Hepatocyte (in vitro differentiated cells): Measurements from ENCODE around the gene DGKD. TPM values are rescaled to one million over a fixed set of nuclear protein-coding genes. Genes with fewer than 3 reads are reported as not detected.

Experiments used
- DNase-seq: peaks from one replicate; pipeline ENCODE4 v3.0.0-alpha.2; 2016; ENCODE audit warnings: low spot score
- H2AFZ ChIP-seq: fragments of 200-600 bp; sonication (generic); 2 replicates; pipeline ENCODE4 v1.6.0; 2016; ENCODE audit warnings: antibody characterized with exemption, mild to moderate bottlenecking
- H3K27ac ChIP-seq: fragments of 200-600 bp; sonication (generic); 2 replicates; pipeline ENCODE4 v1.5.1; 2016; ENCODE audit warnings: mild to moderate bottlenecking
- H3K27me3 ChIP-seq: fragments of 200-600 bp; sonication (generic); 2 replicates; pipeline ENCODE4 v1.6.1; 2016
- H3K36me3 ChIP-seq: fragments of 200-600 bp; sonication (generic); replicated peaks from 2 replicates; pipeline ENCODE4 v1.5.1; 2016; ENCODE audit warnings: low read depth; ENCODE audit not compliant: insufficient read depth
- H3K4me1 ChIP-seq: fragments of 200-600 bp; sonication (generic); 2 replicates; pipeline ENCODE4 v1.5.1; 2016; ENCODE audit warnings: mild to moderate bottlenecking, moderate library complexity; ENCODE audit not compliant: insufficient read depth
- H3K4me2 ChIP-seq: fragments of 200-600 bp; sonication (generic); 2 replicates; pipeline ENCODE4 v1.6.0; 2016
- H3K4me3 ChIP-seq: fragments of 200-600 bp; sonication (generic); 2 replicates; pipeline ENCODE4 v1.5.1; 2016; ENCODE audit warnings: mild to moderate bottlenecking
- H3K79me2 ChIP-seq: fragments of 200-600 bp; sonication (generic); 2 replicates; pipeline ENCODE4 v1.6.0; 2017; ENCODE audit warnings: mild to moderate bottlenecking
- H3K9me2 ChIP-seq: fragments of 200-600 bp; sonication (generic); replicated peaks from 2 replicates; pipeline ENCODE4 v1.6.0; 2017; ENCODE audit warnings: mild to moderate bottlenecking; ENCODE audit not compliant: insufficient read depth
- H3K9me3 ChIP-seq: fragments of 200-600 bp; sonication (generic); 2 replicates; pipeline ENCODE4 v1.5.1; 2016; ENCODE audit warnings: low read depth, mild to moderate bottlenecking
- H4K20me1 ChIP-seq: fragments of 200-600 bp; sonication (generic); 2 replicates; pipeline ENCODE4 v1.6.0; 2016; ENCODE audit warnings: mild to moderate bottlenecking; ENCODE audit not compliant: insufficient read depth, poor library complexity, severe bottlenecking
- CTCF ChIP-seq: fragments of 200-600 bp; sonication (generic); IDR thresholded peaks from 2 replicates; pipeline ENCODE4 v1.5.1; 2016; ENCODE audit warnings: antibody characterized with exemption, mild to moderate bottlenecking; ENCODE audit not compliant: poor library complexity
- EZH2 ChIP-seq: fragments of 200-600 bp; sonication (generic); IDR thresholded peaks from 2 replicates; pipeline ENCODE4 v1.6.1; 2016; ENCODE audit warnings: antibody characterized with exemption, mild to moderate bottlenecking, borderline replicate concordance
- EZH2phosphoT487 ChIP-seq: fragments of 200-600 bp; sonication (generic); IDR thresholded peaks from one replicate; pipeline ENCODE4 v1.6.1; 2018; ENCODE audit warnings: antibody characterized with exemption, mild to moderate bottlenecking, low read depth, moderate library complexity; ENCODE audit not compliant: unreplicated experiment, severe bottlenecking
- WGBS: methylation state at CpG from one replicate; pipeline ENCODE4 v1.1.6; 2016; ENCODE audit warnings: low lambda C conversion rate; ENCODE audit errors: missing lambda C conversion rate; 5-methylcytosine and 5-hydroxymethylcytosine counted together
- polyA plus RNA-seq: library from polyadenylated mRNA; unstranded; fragments of >200 nt; fragmentation: Nextera tagmentation; extraction: Ambion mirVana; gene quantifications from 2 replicates; pipeline ENCODE4 v1.2.1, GENCODE V29; 2016
- total RNA-seq: library from RNA; depleted of rRNA; stranded (reverse); fragments of >200 nt; gene quantifications from 2 replicates; pipeline ENCODE4 v1.2.3, GENCODE V29; 2014

The DGKD gene
- total and polyA plus RNA-seq, 2 experiments from 2014 or later = 14.2 to 14.3 TPM

- H3K9me2 ChIP-seq = no peaks in the 10 kb centered on the region
- no peak overlapping the region for H3K27ac ChIP-seq
- no peak for TF ChIP-seq EZH2phosphoT487
- TF ChIP-seq CTCF = no peak
- TF ChIP-seq EZH2 = no peak
- DNase-seq = no peak
- no peaks in the 10 kb centered on the region for H3K27me3 ChIP-seq
- no peaks in the 10 kb centered on the region for H3K4me1 ChIP-seq
- H3K4me2 ChIP-seq = no peak overlapping the region
- H3K36me3 ChIP-seq = no peaks in the 10 kb centered on the region
- H3K79me2 ChIP-seq = no peaks in the 10 kb centered on the region
- H2AFZ ChIP-seq = no peak overlapping the region
- 96% methylated on average over 18 of the region's 18 CpGs for WGBS
- no peaks in the 10 kb centered on the region for H3K9me3 ChIP-seq
- H4K20me1 ChIP-seq = no peaks in the 10 kb centered on the region
- no peak overlapping the region for H3K4me3 ChIP-seq
These were observed 81.3 kb downstream of the DGKD start for GRCh38 chr2:233435436-233436190.

DNA sequence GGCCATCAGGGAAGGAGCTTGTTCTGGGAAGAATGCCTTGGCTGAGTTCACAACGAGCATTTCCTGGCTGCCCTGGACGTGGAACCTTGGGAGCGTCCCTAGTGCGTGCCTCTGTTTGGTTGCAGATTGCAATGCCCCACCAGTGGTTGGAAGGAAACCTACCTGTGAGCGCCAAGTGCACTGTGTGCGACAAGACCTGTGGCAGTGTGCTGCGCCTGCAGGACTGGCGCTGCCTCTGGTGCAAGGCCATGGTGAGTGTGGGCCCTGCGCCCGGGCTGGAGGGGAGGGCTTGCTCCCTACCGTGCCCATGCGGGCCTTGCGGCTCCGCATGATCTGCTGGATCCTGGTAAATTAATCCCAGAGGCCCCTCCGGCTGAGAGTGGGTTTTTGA, 81.9 kb downstream of the DGKD start:
- Histone ChIP-seq H3K4me3 (no peak overlapping the region), H3K9me2 (no peaks in the 10 kb centered on the region), H3K4me2 (no peak overlapping the region), H3K9me3 (no peaks in the 10 kb centered on the region), H3K4me1 (no peaks in the 10 kb centered on the region), H3K36me3 (no peaks in the 10 kb centered on the region), H3K27ac (no peak overlapping the region), H4K20me1 (no peaks in the 10 kb centered on the region), H3K79me2 (no peaks in the 10 kb centered on the region), H2AFZ (no peak overlapping the region), H3K27me3 (no peaks in the 10 kb centered on the region)
- no peak for TF ChIP-seq EZH2
- no peak for TF ChIP-seq CTCF
- TF ChIP-seq EZH2phosphoT487 = no peak
- no peak for DNase-seq
- 96% methylated on average over 15 of the region's 15 CpGs for WGBS

DNA sequence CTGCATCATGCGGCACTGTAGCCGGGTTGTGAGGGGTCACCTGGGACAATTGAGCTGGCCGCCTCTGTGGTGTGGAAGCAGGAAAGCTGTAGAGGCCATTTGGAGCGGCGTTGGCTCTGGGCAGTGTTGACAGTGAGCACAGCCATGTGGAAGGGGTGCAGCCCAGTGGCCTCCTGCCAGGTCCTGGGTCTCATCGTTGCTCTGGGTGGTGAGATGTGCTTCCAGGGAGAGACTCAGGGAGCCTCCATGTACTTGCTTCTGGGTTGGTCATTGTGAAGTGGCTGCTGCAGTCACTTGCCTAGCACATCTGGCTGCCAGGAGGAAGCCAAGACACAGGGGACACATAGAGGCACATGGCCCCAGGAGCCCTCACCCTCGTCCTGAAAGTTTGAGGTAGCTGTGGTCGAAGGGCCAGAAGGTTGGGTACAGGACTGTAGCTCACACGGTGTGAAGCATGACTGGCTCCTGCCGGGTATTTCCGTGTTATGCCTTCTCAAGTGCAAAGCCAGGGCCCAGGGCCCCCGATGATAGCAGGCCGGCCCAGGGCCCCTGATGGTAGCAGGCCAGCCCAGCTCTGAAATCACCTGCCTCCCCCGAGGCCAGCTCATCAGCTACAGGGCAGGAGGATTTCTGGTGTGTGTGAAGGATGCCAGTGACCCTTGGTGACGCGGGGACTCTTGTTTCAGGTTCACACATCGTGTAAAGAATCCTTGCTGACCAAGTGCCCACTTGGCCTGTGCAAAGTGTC, 82.6 kb downstream of the DGKD start:
- Histone ChIP-seq H3K9me3 (no peaks in the 10 kb centered on the region), H3K4me1 (no peaks in the 10 kb centered on the region), H3K4me3 (no peak overlapping the region), H2AFZ (no peak overlapping the region), H3K27ac (no peak overlapping the region), H4K20me1 (no peaks in the 10 kb centered on the region), H3K4me2 (no peak overlapping the region), H3K36me3 (no peaks in the 10 kb centered on the region), H3K9me2 (no peaks in the 10 kb centered on the region), H3K27me3 (no peaks in the 10 kb centered on the region), H3K79me2 (no peaks in the 10 kb centered on the region)
- TF ChIP-seq EZH2phosphoT487 = no peak
- no peak for TF ChIP-seq CTCF
- no peak for TF ChIP-seq EZH2
- no peak for DNase-seq
- WGBS = 94% methylated on average over 17 of the region's 17 CpGs
